Measurements from ENCODE around the gene GCNT1.
"Not testable (repeated sequence)": the region's sequence is repeated elsewhere in the genome, so short reads cannot be mapped to it uniquely, and the experiment has no call there.

Gene GCNT1

GRCh38 chr9:76423216-76424177 is 35.5 kb upstream of the GCNT1 start:
- Histone ChIP-seq H3K9me3 (ENCODE audit: low read depth, low read length) (no peaks in the 10 kb centered on the region), H3K36me3 (ENCODE audit: insufficient read depth, low read length) (no peaks in the 10 kb centered on the region), H3K9ac (ENCODE audit: insufficient read length) (no peak overlapping the region), H3K4me3 (no peak overlapping the region), H3K27ac (no peak overlapping the region)
- no peak for TF ChIP-seq EZH2 (IDR thresholded peaks at IDR 0.05)
- TF ChIP-seq POLR2AphosphoS5 (IDR thresholded peaks at IDR 0.05; ENCODE audit: borderline replicate concordance, low read depth, low read length), result no peak
- no peak for TF ChIP-seq FOXP2 (optimal IDR thresholded peaks at IDR 0.05; ENCODE audit: control extremely low read depth, extremely low read length, insufficient read depth)
- DNase-seq (ENCODE audit: low read depth, low spot score), result no peak

GRCh38 chr9:76424491-76424890 is 34.5 kb upstream of the GCNT1 start:
- H3K27ac ChIP-seq, result no peak overlapping the region
- H3K9me3 ChIP-seq (ENCODE audit: low read depth, low read length), result no peaks in the 10 kb centered on the region
- no peak overlapping the region for H3K4me3 ChIP-seq
- TF ChIP-seq FOXP2 (optimal IDR thresholded peaks at IDR 0.05; ENCODE audit: control extremely low read depth, extremely low read length, insufficient read depth), result no peak
- no peak for TF ChIP-seq POLR2AphosphoS5 (IDR thresholded peaks at IDR 0.05; ENCODE audit: borderline replicate concordance, low read depth, low read length)
- no peak for TF ChIP-seq EZH2 (IDR thresholded peaks at IDR 0.05)
- no peak for DNase-seq (ENCODE audit: low read depth, low spot score)
- H3K9ac ChIP-seq (ENCODE audit: insufficient read length), result no peak overlapping the region
- no peaks in the 10 kb centered on the region for H3K36me3 ChIP-seq (ENCODE audit: insufficient read depth, low read length)

- no peak overlapping the region for H3K27ac ChIP-seq
- TF ChIP-seq FOXP2 (optimal IDR thresholded peaks at IDR 0.05; ENCODE audit: control extremely low read depth, extremely low read length, insufficient read depth), result no peak
- TF ChIP-seq POLR2AphosphoS5 (IDR thresholded peaks at IDR 0.05; ENCODE audit: borderline replicate concordance, low read depth, low read length), result no peak
- no peak for TF ChIP-seq EZH2 (IDR thresholded peaks at IDR 0.05)
- H3K9ac ChIP-seq (ENCODE audit: insufficient read length), result no peak overlapping the region
- no peak for DNase-seq (ENCODE audit: low read depth, low spot score)
- no peaks in the 10 kb centered on the region for H3K36me3 ChIP-seq (ENCODE audit: insufficient read depth, low read length)
- H3K9me3 ChIP-seq (ENCODE audit: low read depth, low read length), result no peaks in the 10 kb centered on the region
- no peak overlapping the region for H3K4me3 ChIP-seq
These were observed 33.1 kb upstream of the GCNT1 start for GRCh38 chr9:76425677-76426453.

- H3K9ac ChIP-seq (ENCODE audit: insufficient read length), result no peak overlapping the region
- no peak overlapping the region for H3K4me3 ChIP-seq
- DNase-seq (ENCODE audit: low read depth, low spot score), result no peak
- H3K36me3 ChIP-seq (ENCODE audit: insufficient read depth, low read length), result no peaks in the 10 kb centered on the region
- TF ChIP-seq POLR2AphosphoS5 (IDR thresholded peaks at IDR 0.05; ENCODE audit: borderline replicate concordance, low read depth, low read length), result no peak
- TF ChIP-seq EZH2 (IDR thresholded peaks at IDR 0.05), result no peak
- TF ChIP-seq FOXP2 (optimal IDR thresholded peaks at IDR 0.05; ENCODE audit: control extremely low read depth, extremely low read length, insufficient read depth), result no peak
- H3K9me3 ChIP-seq (ENCODE audit: low read depth, low read length), result no peaks in the 10 kb centered on the region
- H3K27ac ChIP-seq, result no peak overlapping the region
These were observed 32.1 kb upstream of the GCNT1 start for GRCh38 chr9:76426807-76427419.

GRCh38 chr9:76431601-76432000 is 27.4 kb upstream of the GCNT1 start:
- H3K36me3 ChIP-seq (ENCODE audit: insufficient read depth, low read length), result no peaks in the 10 kb centered on the region
- no peak overlapping the region for H3K9ac ChIP-seq (ENCODE audit: insufficient read length)
- TF ChIP-seq FOXP2 (optimal IDR thresholded peaks at IDR 0.05; ENCODE audit: control extremely low read depth, extremely low read length, insufficient read depth), result no peak
- no peak for TF ChIP-seq EZH2 (IDR thresholded peaks at IDR 0.05)
- TF ChIP-seq POLR2AphosphoS5 (IDR thresholded peaks at IDR 0.05; ENCODE audit: borderline replicate concordance, low read depth, low read length), result no peak
- no peak for DNase-seq (ENCODE audit: low read depth, low spot score)
- no peak overlapping the region for H3K27ac ChIP-seq
- H3K4me3 ChIP-seq, result no peak overlapping the region
- H3K9me3 ChIP-seq (ENCODE audit: low read depth, low read length), result no peaks in the 10 kb centered on the region

GRCh38 chr9:76433406-76433805 is 25.6 kb upstream of the GCNT1 start:
- Histone ChIP-seq H3K36me3 (ENCODE audit: insufficient read depth, low read length) (no peaks in the 10 kb centered on the region), H3K9me3 (ENCODE audit: low read depth, low read length) (no peaks in the 10 kb centered on the region), H3K4me3 (no peak overlapping the region), H3K9ac (ENCODE audit: insufficient read length) (no peak overlapping the region), H3K27ac (no peak overlapping the region)
- TF ChIP-seq POLR2AphosphoS5 (IDR thresholded peaks at IDR 0.05; ENCODE audit: borderline replicate concordance, low read depth, low read length), result no peak
- TF ChIP-seq FOXP2 (optimal IDR thresholded peaks at IDR 0.05; ENCODE audit: control extremely low read depth, extremely low read length, insufficient read depth), result no peak
- no peak for TF ChIP-seq EZH2 (IDR thresholded peaks at IDR 0.05)
- no peak for DNase-seq (ENCODE audit: low read depth, low spot score)

- H3K27ac ChIP-seq, result no peak overlapping the region
- TF ChIP-seq POLR2AphosphoS5 (IDR thresholded peaks at IDR 0.05; ENCODE audit: borderline replicate concordance, low read depth, low read length) (no peak), EZH2 (IDR thresholded peaks at IDR 0.05) (no peak), FOXP2 (optimal IDR thresholded peaks at IDR 0.05; ENCODE audit: control extremely low read depth, extremely low read length, insufficient read depth) (no peak)
- DNase-seq (ENCODE audit: low read depth, low spot score), result no peak
- no peaks in the 10 kb centered on the region for H3K9me3 ChIP-seq (ENCODE audit: low read depth, low read length)
- H3K36me3 ChIP-seq (ENCODE audit: insufficient read depth, low read length), result no peaks in the 10 kb centered on the region
- no peak overlapping the region for H3K4me3 ChIP-seq
- no peak overlapping the region for H3K9ac ChIP-seq (ENCODE audit: insufficient read length)
These were observed 25.1 kb upstream of the GCNT1 start for GRCh38 chr9:76433836-76434235.

GRCh38 chr9:76434897-76435296 is 24.1 kb upstream of the GCNT1 start:
- not testable (repeated sequence) for H3K9ac ChIP-seq (ENCODE audit: insufficient read length); H3K9me3 ChIP-seq (ENCODE audit: low read depth, low read length); H3K36me3 ChIP-seq (ENCODE audit: insufficient read depth, low read length); DNase-seq (ENCODE audit: low read depth, low spot score); H3K4me3 ChIP-seq; H3K27ac ChIP-seq

- not testable (repeated sequence) for H3K9me3 ChIP-seq (ENCODE audit: low read depth, low read length); H3K4me3 ChIP-seq; H3K9ac ChIP-seq (ENCODE audit: insufficient read length); H3K27ac ChIP-seq; H3K36me3 ChIP-seq (ENCODE audit: insufficient read depth, low read length); DNase-seq (ENCODE audit: low read depth, low spot score)
These were observed 21.8 kb upstream of the GCNT1 start for GRCh38 chr9:76437017-76437699.

Data from SK-N-MC (cell line).